ENCODE measurements around the gene EPC1. TPM values are rescaled to one million over a fixed set of nuclear protein-coding genes. Genes with fewer than 3 reads are reported as not detected.

The EPC1 gene
- total and polyA plus RNA-seq, 9 donors = 31.8 to 52.9 (median 41.1) TPM

GRCh38 chr10:32308027-32308603 lies 38.8 kb downstream of the EPC1 start:
- Histone ChIP-seq H3K4me1 (ENCODE audit: insufficient read depth) (peaks cover 7% of the 10 kb centered on the region), H3K4me3 (no peak overlapping the region), H3K36me3 (no peaks in the 10 kb centered on the region), H3K27ac (no peak overlapping the region), H3K9me3 (no peaks in the 10 kb centered on the region), H3K27me3 (no peaks in the 10 kb centered on the region)
- 94 to 97% (median 95%) methylated on average over 7 of the region's 7 CpGs for WGBS, 3 donors
- intact Hi-C loops (cut with DNase I) = no loop called here
- TF ChIP-seq EP300 (IDR thresholded peaks at IDR 0.05) = no peak
- TF ChIP-seq CTCF (IDR thresholded peaks at IDR 0.05) = no peak
- TF ChIP-seq POLR2A (IDR thresholded peaks at IDR 0.05) = no peak
- no peak for DNase-seq

GRCh38 chr10:32307609-32308008 lies 39.3 kb downstream of the EPC1 start:
- WGBS, 3 donors = 34 to 49% (median 44%) methylated on average over 3 of the region's 3 CpGs
- Histone ChIP-seq H3K4me3 (no peak overlapping the region), H3K27me3 (no peaks in the 10 kb centered on the region), H3K9me3 (no peaks in the 10 kb centered on the region), H3K27ac (no peak overlapping the region), H3K36me3 (no peaks in the 10 kb centered on the region), H3K4me1 (ENCODE audit: insufficient read depth) (peaks cover 7% of the 10 kb centered on the region)
- intact Hi-C loops (cut with DNase I) = no loop called here
- TF ChIP-seq CTCF (IDR thresholded peaks at IDR 0.05) (no peak), EP300 (IDR thresholded peaks at IDR 0.05) (no peak), POLR2A (IDR thresholded peaks at IDR 0.05) (no peak)
- DNase-seq = no peak

GRCh38 chr10:32299354-32299980 lies 47.5 kb downstream of the EPC1 start:
- no peak overlapping the region for H3K4me3 ChIP-seq
- H3K36me3 ChIP-seq = no peaks in the 10 kb centered on the region
- no peak for TF ChIP-seq CTCF (IDR thresholded peaks at IDR 0.05)
- no peak for TF ChIP-seq EP300 (IDR thresholded peaks at IDR 0.05)
- no peak for TF ChIP-seq POLR2A (IDR thresholded peaks at IDR 0.05)
- no peaks in the 10 kb centered on the region for H3K9me3 ChIP-seq
- intact Hi-C loops (cut with DNase I) = no loop called here
- no peaks in the 10 kb centered on the region for H3K27me3 ChIP-seq
- peaks cover 2% of the 10 kb centered on the region for H3K4me1 ChIP-seq (ENCODE audit: insufficient read depth)
- H3K27ac ChIP-seq = no peak overlapping the region
- DNase-seq = no peak
- WGBS, 3 donors = 95 to 96% (median 95%) methylated on average over 7 of the region's 7 CpGs

GRCh38 chr10:32298075-32298812 lies 48.7 kb downstream of the EPC1 start:
- TF ChIP-seq EP300 (IDR thresholded peaks at IDR 0.05) (no peak), POLR2A (IDR thresholded peaks at IDR 0.05) (no peak), CTCF (IDR thresholded peaks at IDR 0.05) (no peak)
- Histone ChIP-seq H3K36me3 (no peaks in the 10 kb centered on the region), H3K4me3 (no peak overlapping the region), H3K27ac (no peak overlapping the region), H3K27me3 (no peaks in the 10 kb centered on the region), H3K4me1 (ENCODE audit: insufficient read depth) (peaks cover 2% of the 10 kb centered on the region), H3K9me3 (no peaks in the 10 kb centered on the region)
- DNase-seq = no peak
- intact Hi-C loops (cut with DNase I) = no loop called here
- WGBS, 3 donors = 90 to 93% (median 91%) methylated on average over 11 of the region's 11 CpGs

All from ovary (tissue), 9 donors.